ENCODE results near the gene SPINK5. TPM values are rescaled to one million over a fixed set of nuclear protein-coding genes. Genes with fewer than 3 reads are reported as not detected.
A peak's percentile ranks its signal among the peaks of the same experiment; 100 is the strongest.

SPINK5 gene
- total RNA-seq, 2 experiments from 2014 or later: not detected

- DNase-seq (no peak), ATAC-seq (no peak)
- Mint-ChIP-seq H3K27me3 (peaks cover 12% of the 10 kb centered on the region), H3K4me3 (no peak overlapping the region), H3K9me3 (ENCODE audit: low read depth) (no peaks in the 10 kb centered on the region), H3K4me1 (no peaks in the 10 kb centered on the region), H3K27ac (no peak overlapping the region), H3K36me3 (ENCODE audit: low read depth) (no peaks in the 10 kb centered on the region)
- CTCF ChIA-PET: no interaction called here
- intact Hi-C loops (cut with DNase I, micrococcal nuclease): no loop called here
- POLR2A ChIA-PET: no interaction called here
Observed at GRCh38 chr5:148151872-148152271, 88.1 kb downstream of the SPINK5 start.

GRCh38 chr5:148152781-148153180, 89.0 kb downstream of the SPINK5 start:
- CTCF ChIA-PET: no interaction called here
- DNase-seq: no peak
- POLR2A ChIA-PET: no interaction called here
- H3K4me1 Mint-ChIP-seq: no peaks in the 10 kb centered on the region
- H3K27ac Mint-ChIP-seq: no peak overlapping the region
- no peak overlapping the region for H3K4me3 Mint-ChIP-seq
- H3K9me3 Mint-ChIP-seq (ENCODE audit: low read depth): no peaks in the 10 kb centered on the region
- intact Hi-C loops (cut with DNase I, micrococcal nuclease): no loop called here
- H3K27me3 Mint-ChIP-seq: peaks cover 10% of the 10 kb centered on the region
- no peak for ATAC-seq
- no peaks in the 10 kb centered on the region for H3K36me3 Mint-ChIP-seq (ENCODE audit: low read depth)

GRCh38 chr5:148156609-148157008, 92.8 kb downstream of the SPINK5 start:
- POLR2A ChIA-PET: no interaction called here
- intact Hi-C loops (cut with DNase I, micrococcal nuclease): no loop called here
- no peak overlapping the region for H3K4me3 Mint-ChIP-seq
- H3K4me1 Mint-ChIP-seq: no peaks in the 10 kb centered on the region
- CTCF ChIA-PET: interaction anchor here (0.9 kb wide), 1 partner anchor 214 kb away, joined by 3 read pairs; no protein-coding TSS in a partner anchor
- DNase-seq: no peak
- H3K27ac Mint-ChIP-seq: no peak overlapping the region
- no peak for ATAC-seq
- no peaks in the 10 kb centered on the region for H3K36me3 Mint-ChIP-seq (ENCODE audit: low read depth)
- peaks cover 7% of the 10 kb centered on the region for H3K27me3 Mint-ChIP-seq
- no peaks in the 10 kb centered on the region for H3K9me3 Mint-ChIP-seq (ENCODE audit: low read depth)

GRCh38 chr5:148162038-148162437, 98.3 kb downstream of the SPINK5 start:
- POLR2A ChIA-PET: no interaction called here
- Mint-ChIP-seq H3K36me3 (ENCODE audit: low read depth) (no peaks in the 10 kb centered on the region), H3K4me3 (no peak overlapping the region), H3K27me3 (peaks cover 5% of the 10 kb centered on the region), H3K9me3 (ENCODE audit: low read depth) (no peaks in the 10 kb centered on the region), H3K4me1 (no peaks in the 10 kb centered on the region), H3K27ac (no peak overlapping the region)
- DNase-seq (no peak), ATAC-seq (no peak)
- intact Hi-C loops (cut with DNase I, micrococcal nuclease): no loop called here
- CTCF ChIA-PET: no interaction called here

GRCh38 chr5:148163345-148163744, 99.6 kb downstream of the SPINK5 start:
- intact Hi-C loops (cut with DNase I, micrococcal nuclease): no loop called here
- Mint-ChIP-seq H3K27ac (no peak overlapping the region), H3K9me3 (ENCODE audit: low read depth) (no peaks in the 10 kb centered on the region), H3K4me3 (no peak overlapping the region), H3K4me1 (no peaks in the 10 kb centered on the region), H3K27me3 (peaks cover 5% of the 10 kb centered on the region), H3K36me3 (ENCODE audit: low read depth) (no peaks in the 10 kb centered on the region)
- POLR2A ChIA-PET: no interaction called here
- CTCF ChIA-PET: no interaction called here
- DNase-seq (no peak), ATAC-seq (no peak)

GRCh38 chr5:148166550-148167283, 102.9 kb downstream of the SPINK5 start:
- no peaks in the 10 kb centered on the region for H3K36me3 Mint-ChIP-seq (ENCODE audit: low read depth)
- no peak overlapping the region for H3K4me3 Mint-ChIP-seq
- no peak for DNase-seq
- no peak for ATAC-seq
- ChIA-PET POLR2A (no interaction called here), CTCF (interaction anchor here (0.6 kb wide), 1 partner anchor 241 kb away, joined by 3 read pairs; no protein-coding TSS in a partner anchor)
- no peak overlapping the region for H3K27ac Mint-ChIP-seq
- H3K27me3 Mint-ChIP-seq: peaks cover 10% of the 10 kb centered on the region
- H3K4me1 Mint-ChIP-seq: no peaks in the 10 kb centered on the region
- intact Hi-C loops (cut with DNase I, micrococcal nuclease): no loop called here
- no peaks in the 10 kb centered on the region for H3K9me3 Mint-ChIP-seq (ENCODE audit: low read depth)

- no peaks in the 10 kb centered on the region for H3K36me3 Mint-ChIP-seq (ENCODE audit: low read depth)
- no peaks in the 10 kb centered on the region for H3K9me3 Mint-ChIP-seq (ENCODE audit: low read depth)
- ChIA-PET CTCF (no interaction called here), POLR2A (no interaction called here)
- ATAC-seq (no peak), DNase-seq (no peak)
- intact Hi-C loops (cut with DNase I, micrococcal nuclease): no loop called here
- H3K4me3 Mint-ChIP-seq: no peak within 1 kb of the TSS
- no peak within 1 kb of the TSS for H3K27ac Mint-ChIP-seq
- peaks cover 13% of the 10 kb centered on the region for H3K27me3 Mint-ChIP-seq
- no peaks in the 10 kb centered on the region for H3K4me1 Mint-ChIP-seq
Observed at GRCh38 chr5:148168246-148168645, 104.5 kb downstream of the SPINK5 start, which contains the start of gene SPINK14. Gene SPINK14 (plus strand): TSS chr5:148168546. CDS start chr5:148169733, 1,187 bp downstream.

- Mint-ChIP-seq H3K27ac (no peak overlapping the region), H3K4me1 (no peaks in the 10 kb centered on the region), H3K36me3 (ENCODE audit: low read depth) (no peaks in the 10 kb centered on the region), H3K27me3 (peaks cover 21% of the 10 kb centered on the region), H3K9me3 (ENCODE audit: low read depth) (no peaks in the 10 kb centered on the region), H3K4me3 (no peak overlapping the region)
- ChIA-PET POLR2A (no interaction called here), CTCF (no interaction called here)
- intact Hi-C loops (cut with DNase I, micrococcal nuclease): no loop called here
- ATAC-seq: no peak
- DNase-seq: no peak
Observed at GRCh38 chr5:148172377-148172776, 108.6 kb downstream of the SPINK5 start.

- Mint-ChIP-seq H3K27ac (no peak overlapping the region), H3K36me3 (ENCODE audit: low read depth) (no peaks in the 10 kb centered on the region), H3K9me3 (ENCODE audit: low read depth) (no peaks in the 10 kb centered on the region), H3K4me3 (no peak overlapping the region), H3K27me3 (peaks cover 18% of the 10 kb centered on the region), H3K4me1 (no peaks in the 10 kb centered on the region)
- DNase-seq: no peak
- CTCF ChIA-PET: interaction anchor here (0.6 to 1.3 kb wide), 4 partner anchors 554 to 1021 kb away, joined by 3 to 6 read pairs (median 3); no protein-coding TSS in a partner anchor
- POLR2A ChIA-PET: no interaction called here
- no peak for ATAC-seq
- intact Hi-C loops (cut with DNase I, micrococcal nuclease): loop anchor here (5.0 kb wide), 2 partner anchors 306 to 861 kb away; no protein-coding TSS in a partner anchor
Observed at GRCh38 chr5:148176480-148176879, 112.7 kb downstream of the SPINK5 start.

- Mint-ChIP-seq H3K36me3 (ENCODE audit: low read depth) (no peaks in the 10 kb centered on the region), H3K9me3 (ENCODE audit: low read depth) (no peaks in the 10 kb centered on the region), H3K4me3 (no peak overlapping the region), H3K27ac (no peak overlapping the region), H3K4me1 (no peaks in the 10 kb centered on the region), H3K27me3 (peaks cover 15% of the 10 kb centered on the region)
- intact Hi-C loops (cut with DNase I, micrococcal nuclease): loop anchor here (5.0 kb wide), 2 partner anchors 305 to 860 kb away; no protein-coding TSS in a partner anchor
- CTCF ChIA-PET: interaction anchor here (0.7 to 1.3 kb wide), 3 partner anchors 44 to 1020 kb away, joined by 3 to 6 read pairs (median 3); no protein-coding TSS in a partner anchor
- POLR2A ChIA-PET: no interaction called here
- ATAC-seq (no peak), DNase-seq (no peak)
Observed at GRCh38 chr5:148177207-148177606, 113.4 kb downstream of the SPINK5 start.

GRCh38 chr5:148179234-148179824, 115.5 kb downstream of the SPINK5 start:
- intact Hi-C loops (cut with DNase I, micrococcal nuclease): loop anchor here (1.0 to 5.0 kb wide), 7 partner anchors 195 to 858 kb away; no protein-coding TSS in a partner anchor
- ATAC-seq (peak; percentile 53), DNase-seq (no peak)
- Mint-ChIP-seq H3K9me3 (ENCODE audit: low read depth) (no peaks in the 10 kb centered on the region), H3K36me3 (ENCODE audit: low read depth) (no peaks in the 10 kb centered on the region), H3K4me3 (no peak overlapping the region), H3K27ac (no peak overlapping the region), H3K27me3 (peaks cover 17% of the 10 kb centered on the region), H3K4me1 (no peaks in the 10 kb centered on the region)
- CTCF ChIA-PET: interaction anchor here (0.7 to 3.8 kb wide), 16 partner anchors 9 to 554 kb away, joined by 3 to 43 read pairs (median 4); no protein-coding TSS in a partner anchor
- POLR2A ChIA-PET: no interaction called here

All from activated CD4-positive, alpha-beta T cell treated with anti-CD3 and anti-CD28 coated beads for 36 hours (primary cell).